HG02678 (cell line): ENCODE results near the gene BBS1.
"Not testable (repeated sequence)": the region's sequence is repeated elsewhere in the genome, so short reads cannot be mapped to it uniquely, and the experiment has no call there.

ENCODE experiments used
- ATAC-seq: cut with Tn5 transposase; IDR thresholded peaks from one replicate; pipeline ENCODE4 v1.9.1; 2021; ENCODE audit warnings: mild to moderate bottlenecking, moderate library complexity; ENCODE audit not compliant: unreplicated experiment

Gene BBS1

DNA sequence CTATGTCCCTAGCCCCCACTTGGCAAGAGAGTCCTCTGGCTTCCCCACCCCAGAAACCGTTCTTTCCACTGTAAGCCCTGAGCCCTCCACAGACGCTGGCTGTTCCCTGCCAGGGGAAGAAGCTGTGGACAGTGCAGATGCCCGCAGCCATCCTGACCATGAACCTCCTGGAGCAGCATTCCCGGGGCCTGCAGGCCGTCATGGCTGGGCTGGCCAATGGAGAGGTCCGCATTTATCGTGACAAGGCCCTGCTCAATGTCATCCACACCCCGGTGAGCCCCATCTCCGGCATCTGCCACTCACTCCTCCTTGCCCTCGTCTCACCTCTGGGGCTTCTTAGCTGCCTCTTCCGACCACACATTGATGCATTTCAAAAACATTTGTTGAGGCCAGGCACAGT lies 13.2 kb downstream of the BBS1 start:
- no peak for ATAC-seq

DNA sequence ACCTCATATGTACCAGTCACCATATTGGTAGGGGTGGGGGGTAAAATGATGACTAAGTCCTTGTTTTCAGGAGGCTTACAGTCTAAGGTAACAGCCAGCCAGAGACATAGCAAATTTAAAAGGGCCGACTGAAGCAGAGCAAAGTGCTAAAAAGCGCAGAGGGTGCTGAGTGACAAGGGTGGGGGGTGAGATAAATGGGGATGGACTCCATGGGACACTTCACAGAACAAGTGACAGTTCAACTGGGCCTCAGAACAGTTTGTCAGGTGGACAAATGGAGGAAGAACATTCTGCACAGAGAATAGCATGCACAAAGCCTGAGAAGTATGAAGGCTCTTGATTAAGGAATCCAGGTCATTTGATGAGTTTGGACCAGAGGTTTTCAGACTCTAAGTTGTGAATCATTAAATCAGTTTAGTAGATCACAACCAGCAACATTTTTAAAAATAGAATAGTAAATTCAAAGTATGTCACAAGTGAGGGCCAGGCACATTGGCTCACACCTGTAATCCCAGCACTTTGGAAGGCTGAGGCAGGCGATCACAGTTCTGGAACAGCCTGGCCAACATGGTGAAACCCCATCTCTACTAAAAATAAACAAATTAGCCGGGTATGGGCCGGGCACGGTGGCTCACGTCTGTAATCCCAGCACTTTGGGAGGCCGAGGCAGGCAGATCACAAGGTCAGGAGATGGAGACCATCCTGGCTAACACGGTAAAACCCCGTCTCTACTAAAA lies 14.0 kb downstream of the BBS1 start:
- ATAC-seq = no peak

- ATAC-seq = no peak
These were observed 18.6 kb downstream of the BBS1 start for GRCh38 chr11:66529069-66529468.

GRCh38 chr11:66529655-66530054 lies 19.2 kb downstream of the BBS1 start:
- ATAC-seq = no peak

- no peak for ATAC-seq
These were observed 20.7 kb downstream of the BBS1 start for GRCh38 chr11:66530927-66531709.

DNA sequence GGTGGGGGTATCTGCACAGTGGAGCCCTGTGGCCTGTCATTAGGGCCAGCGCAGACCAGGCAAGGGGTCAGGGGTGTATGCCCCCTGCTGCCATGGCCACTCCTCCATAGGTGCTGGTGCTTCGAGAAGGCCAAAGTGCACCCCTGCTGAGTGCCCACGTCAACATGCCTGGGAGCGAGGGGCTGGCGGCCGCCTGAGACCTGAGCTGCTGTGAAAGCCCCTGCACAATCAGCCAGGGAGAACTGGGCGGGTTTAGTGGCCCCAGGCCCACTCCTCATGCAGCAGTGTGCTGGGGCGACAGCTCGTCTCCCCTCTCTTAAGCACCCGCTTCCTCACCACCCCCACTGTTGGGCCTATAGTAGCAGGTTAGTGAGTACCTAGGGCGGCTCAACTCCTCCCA lies 21.4 kb downstream of the BBS1 start:
- no peak for ATAC-seq

GRCh38 chr11:66532784-66533183 lies 22.3 kb downstream of the BBS1 start:
- no peak for ATAC-seq

GRCh38 chr11:66539170-66539869 lies 28.9 kb downstream of the BBS1 start:
- ATAC-seq = no peak

DNA sequence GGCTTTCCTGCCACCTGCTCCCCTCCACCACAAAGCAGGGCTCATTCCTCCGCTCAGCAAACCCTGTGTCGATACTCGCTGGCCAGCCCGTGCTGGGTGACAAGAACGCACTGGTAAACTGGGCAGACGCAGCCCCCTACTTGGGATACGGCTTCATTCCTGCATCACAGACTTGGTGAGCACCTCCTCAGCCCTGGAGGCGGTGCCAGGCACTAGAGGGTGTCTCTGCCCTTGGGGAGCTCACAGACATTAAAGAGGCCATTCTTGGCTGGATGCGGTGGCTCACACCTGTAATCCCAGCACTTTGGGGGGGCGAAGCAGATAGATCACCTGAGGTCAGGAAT lies 29.4 kb downstream of the BBS1 start:
- ATAC-seq = no peak

DNA sequence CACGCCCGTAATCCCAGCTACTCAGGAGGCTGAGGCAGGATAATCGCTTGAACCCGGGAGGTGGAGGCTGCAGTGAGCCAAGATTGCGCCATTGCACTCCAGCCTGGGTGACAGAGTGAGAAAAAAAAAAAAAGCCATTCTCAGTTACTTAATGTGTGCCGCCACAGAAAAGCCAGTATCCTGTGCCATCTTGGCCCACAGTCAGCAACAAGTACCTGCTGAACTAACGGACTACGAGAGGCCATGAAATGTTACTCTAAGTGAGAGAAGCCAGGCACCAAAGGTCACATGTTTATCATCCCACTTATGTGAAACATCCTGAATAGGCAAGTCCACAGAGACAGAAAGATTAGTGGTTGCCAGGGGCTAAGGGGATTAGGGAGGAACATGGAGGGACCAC lies 30.2 kb downstream of the BBS1 start:
- not testable (repeated sequence) for ATAC-seq

DNA sequence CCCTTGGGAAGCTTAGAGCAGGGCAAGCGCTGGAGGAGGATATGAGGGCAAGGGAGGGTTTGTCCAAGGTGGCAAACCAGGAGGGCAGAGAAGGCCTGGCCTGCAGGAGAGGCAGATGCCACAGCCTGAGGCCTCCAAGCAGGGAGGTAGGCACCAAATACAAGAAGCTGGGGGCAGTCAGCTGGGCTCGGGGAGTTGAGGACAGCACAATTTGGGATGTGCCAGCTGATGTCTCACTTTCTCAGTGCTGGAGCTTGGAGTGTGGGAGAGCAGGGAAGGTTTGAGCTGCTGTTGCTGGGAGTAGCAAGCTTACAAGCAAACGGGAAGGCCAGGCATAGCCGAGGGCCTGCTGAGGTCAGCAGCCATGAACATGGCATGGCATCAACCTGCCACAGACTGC lies 31.5 kb downstream of the BBS1 start:
- no peak for ATAC-seq

GRCh38 chr11:66542362-66542761 lies 31.9 kb downstream of the BBS1 start:
- no peak for ATAC-seq

GRCh38 chr11:66543263-66544107 lies 33.0 kb downstream of the BBS1 start:
- peak; percentile 34 for ATAC-seq

DNA sequence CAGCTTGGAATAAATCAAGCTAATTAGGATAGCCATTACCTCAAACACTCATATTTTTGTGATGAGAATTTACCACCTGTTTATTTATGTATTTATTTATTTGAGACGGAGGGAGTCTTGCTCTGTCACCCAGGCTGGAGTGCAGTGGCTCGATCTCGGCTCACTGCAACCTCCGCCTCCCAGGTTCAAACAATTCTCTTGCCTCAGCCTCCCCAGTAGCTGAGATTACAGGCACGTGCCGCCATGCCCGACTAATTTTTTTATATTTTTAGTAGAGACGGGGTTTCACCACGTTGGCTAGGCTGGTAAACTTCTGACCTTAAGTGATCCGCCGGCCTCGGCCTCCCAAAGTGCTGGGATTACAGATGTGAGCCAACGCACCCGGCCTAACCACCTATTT lies 34.5 kb downstream of the BBS1 start:
- not testable (repeated sequence) for ATAC-seq

DNA sequence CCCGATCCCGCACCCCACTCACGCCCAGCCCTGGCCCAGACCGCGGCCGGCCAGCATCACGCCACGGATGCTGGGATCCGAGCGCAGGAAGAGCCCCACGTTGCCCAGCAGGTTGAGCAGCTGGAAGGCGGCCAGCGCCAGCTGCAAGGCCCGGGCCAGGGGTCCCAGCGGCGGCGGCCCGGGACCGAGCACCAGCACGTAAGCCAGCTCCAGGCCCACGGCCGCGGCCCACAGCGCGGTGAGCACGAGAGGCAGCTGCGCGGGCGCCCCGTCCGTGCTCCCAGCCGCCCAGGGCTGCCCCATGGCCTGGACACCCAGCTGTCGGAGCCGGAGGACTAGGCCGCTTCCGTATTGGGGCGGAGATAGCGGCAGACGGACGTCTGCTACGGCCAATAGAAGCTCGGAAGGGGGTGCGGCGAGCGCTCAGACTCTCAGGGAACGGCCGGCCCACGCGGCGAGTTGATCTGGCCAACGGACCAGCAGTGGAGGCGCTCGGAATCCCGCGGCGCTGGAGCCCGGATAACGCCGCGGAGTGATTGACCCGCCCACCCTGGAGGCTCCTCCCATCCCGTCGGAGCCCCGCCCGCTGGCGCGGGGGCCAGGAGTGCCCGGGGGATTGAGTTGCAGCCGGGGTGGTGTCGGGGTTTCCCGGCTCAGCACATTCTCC lies 35.4 kb downstream of the BBS1 start, which contains the start of gene ZDHHC24:
Gene ZDHHC24 (minus strand): TSS at position 348 of the 667 bp plus-strand sequence. CDS start 45 bp downstream, at position 303.
- ATAC-seq = peak; percentile 86

DNA sequence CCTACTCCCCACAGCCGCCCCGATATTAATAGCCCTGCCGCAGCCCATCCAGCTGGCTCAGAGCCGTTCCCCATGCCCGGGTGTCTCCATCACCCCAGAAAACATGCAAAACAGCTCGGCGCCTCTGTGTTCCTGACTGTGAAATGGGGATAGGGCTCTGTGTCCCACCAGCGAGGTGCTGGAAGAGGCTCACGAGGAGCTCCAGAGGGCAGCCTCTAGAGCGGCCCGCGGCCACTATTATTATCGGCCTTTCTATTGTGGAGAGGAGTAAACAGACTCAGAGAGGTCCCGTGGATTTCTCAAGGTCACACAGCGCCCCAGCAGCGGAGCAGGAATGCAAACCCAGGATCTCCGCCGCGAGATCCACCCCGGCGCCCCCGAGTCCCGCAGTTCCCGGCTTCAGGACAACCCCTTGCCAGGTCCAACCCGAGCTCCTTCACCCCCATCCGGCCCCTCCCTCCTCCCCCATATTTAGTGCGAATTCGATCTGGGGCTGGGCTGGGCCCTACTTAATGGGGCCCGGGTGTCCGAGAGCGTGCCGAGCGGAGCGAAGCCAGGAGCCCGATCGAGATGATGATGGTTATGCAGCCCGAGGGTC lies 36.0 kb downstream of the BBS1 start, which contains the start of gene ACTN3:
Gene ACTN3 (plus strand): TSS at position 536 of the 598 bp plus-strand sequence. CDS start 35 bp downstream, at position 571.
- ATAC-seq = no peak

- no peak for ATAC-seq
These were observed 36.7 kb downstream of the BBS1 start for GRCh38 chr11:66546966-66547661.

GRCh38 chr11:66547662-66548009 lies 37.2 kb downstream of the BBS1 start:
- no peak for ATAC-seq

GRCh38 chr11:66548041-66548440 lies 37.6 kb downstream of the BBS1 start:
- ATAC-seq = no peak
